Gastrocnemius medialis (tissue), 4 donors: ENCODE results near the gene SHKBP1. TPM values are rescaled to one million over a fixed set of nuclear protein-coding genes. Genes with fewer than 3 reads are reported as not detected.

Experiments used
- ATAC-seq, 2 donors: fragments of 150-250 bp; one replicate each; pipeline ENCODE4 v1.9.1; 2016
- DNase-seq, 2 donors: peaks; one replicate each; pipeline ENCODE4 v3.0.0-alpha.2; 2019
- H3K27ac ChIP-seq, 4 donors: fragments of 200-600 bp; sonication (generic); 1 replicate in 1 of 4; 2 replicates in 3 of 4; pipeline ENCODE4 v1.5.1; 2016 to 2018; ENCODE audit warnings: mild to moderate bottlenecking in 2 of 4, moderate library complexity in 1 of 4
- H3K27me3 ChIP-seq, 3 donors: fragments of 200-600 bp; sonication (generic) in 2 of 3; 1 replicate in 1 of 3; 2 replicates in 2 of 3; pipeline versions ENCODE4 v1.5.1 to v1.6.0; 2016 to 2019; ENCODE audit warnings: mild to moderate bottlenecking in 1 of 3, moderate library complexity in 1 of 3
- H3K36me3 ChIP-seq, 2 donors: fragments of 200-600 bp; sonication (generic) in 1 of 2; one replicate each; pipeline ENCODE4 v1.5.1; 2017 to 2018
- H3K4me1 ChIP-seq, 2 donors: fragments of 200-600 bp; sonication (generic) in 1 of 2; one replicate each; pipeline ENCODE4 v1.5.1; 2016 to 2017; ENCODE audit warnings: mild to moderate bottlenecking in 2 of 2
- H3K4me3 ChIP-seq, 4 donors: fragments of 200-600 bp; sonication (generic) in 3 of 4; 1 replicate in 1 of 4; 2 replicates in 3 of 4; pipeline ENCODE4 v1.5.1; 2016 to 2019; ENCODE audit warnings: mild to moderate bottlenecking in 2 of 4
- H3K9me3 ChIP-seq, 3 donors: fragments of 200-600 bp; sonication (generic) in 2 of 3; 1 replicate in 1 of 3; 2 replicates in 2 of 3; pipeline ENCODE4 v1.5.1; 2016 to 2019
- CTCF ChIP-seq, 5 experiments: fragments of 450-650 bp in 3 of 5; fragments of 200-600 bp in 2 of 5; sonication (generic) in 2 of 5; IDR thresholded peaks in 4 of 5; conservative IDR thresholded peaks in 1 of 5; 1 replicate in 4 of 5; 2 replicates in 1 of 5; pipeline ENCODE4 v1.5.1; 2016 to 2019; ENCODE audit warnings: antibody characterized with exemption in 5 of 5, mild to moderate bottlenecking in 3 of 5, moderate library complexity in 3 of 5
- POLR2A ChIP-seq, 2 donors: fragments of 450-650 bp; IDR thresholded peaks; one replicate each; pipeline ENCODE4 v1.6.1; 2017; ENCODE audit warnings: antibody characterized with exemption in 2 of 2, mild to moderate bottlenecking in 2 of 2, moderate library complexity in 2 of 2
- in situ Hi-C, 4 donors: fragments of 200-750 bp; cut with MboI; loops; one replicate each; pipeline versions ENCODE4 v1.15.0 to v1.8.0; 2017; ENCODE audit warnings: low sequenced_read_pairs in 4 of 4
- intact Hi-C: fragments of 100-400 bp; cut with DNase I; formaldehyde crosslinking; loops from one replicate; pipeline ENCODE4 v1.15.1; 2023; ENCODE audit warnings: low total_unique reads
- total RNA-seq, 4 donors: library from RNA; depleted of rRNA; stranded (reverse); fragments of >200 nt; gene quantifications; one replicate each; pipeline versions ENCODE4 v1.1.0 to v1.2.3, GENCODE V29; 2016

Gene SHKBP1
- total RNA-seq, 4 donors from 2014 or later = 11.1 to 24.5 (median 23.6) TPM

- in situ Hi-C loops (loop anchor here in 2 of 4 donors (10.0 kb wide), 1 partner anchor 65 kb away; no protein-coding TSS in a partner anchor), intact Hi-C loops (loop anchor here (2.0 to 5.0 kb wide), 2 partner anchors 295 to 313 kb away; partner anchors contain the start of gene AKT2)
- Histone ChIP-seq H3K9me3 (no peaks in the 10 kb centered on the region), H3K27me3 (peaks cover 40 to 54% (median 42%) of the 10 kb centered on the region in 3 donors), H3K4me1 (peaks cover 37 to 42% of the 10 kb centered on the region in 2 donors), H3K27ac (peak overlapping the region; percentile 63 to 76 (median 75)), H3K36me3 (no peaks in the 10 kb centered on the region), H3K4me3 (peak overlapping the region; percentile 15 to 25 (median 20))
- DNase-seq (no peak), ATAC-seq (no peak)
- no peak for TF ChIP-seq CTCF (IDR thresholded peaks at IDR 0.05 in 4 of 5, conservative IDR thresholded peaks at IDR 0.05 in 1 of 5)
- TF ChIP-seq POLR2A (IDR thresholded peaks at IDR 0.05) = no peak
Measured at GRCh38 chr19:40599902-40600569, 23.4 kb downstream of the SHKBP1 start.

GRCh38 chr19:40600570-40601133 lies 24.0 kb downstream of the SHKBP1 start:
- Histone ChIP-seq H3K9me3 (no peaks in the 10 kb centered on the region), H3K27ac (peak overlapping the region; percentile 63 to 76 (median 75)), H3K36me3 (no peaks in the 10 kb centered on the region), H3K27me3 (peaks cover 40 to 54% (median 42%) of the 10 kb centered on the region in 3 donors), H3K4me1 (peaks cover 38 to 44% of the 10 kb centered on the region in 2 donors), H3K4me3 (peak overlapping the region; percentile 22 to 54 (median 44))
- no peak for ATAC-seq
- in situ Hi-C loops (no loop called here), intact Hi-C loops (loop anchor here (5.0 kb wide), 1 partner anchor 313 kb away; the partner anchor contains the start of gene AKT2)
- TF ChIP-seq POLR2A (IDR thresholded peaks at IDR 0.05) (no peak), CTCF (IDR thresholded peaks at IDR 0.05 in 4 of 5, conservative IDR thresholded peaks at IDR 0.05 in 1 of 5) (no peak)
- DNase-seq = no peak

- TF ChIP-seq POLR2A (IDR thresholded peaks at IDR 0.05) (no peak), CTCF (IDR thresholded peaks at IDR 0.05 in 4 of 5, conservative IDR thresholded peaks at IDR 0.05 in 1 of 5) (peak in 1 of 5 experiments; percentile 24)
- no peak for DNase-seq
Measured at GRCh38 chr19:40601134-40601974, 24.7 kb downstream of the SHKBP1 start, which contains the start of gene LTBP4. Gene LTBP4, plus strand, starts transcription at chr19:40601369. Its CDS starts 19 bp downstream, at chr19:40601388.

GRCh38 chr19:40603071-40603388 lies 26.4 kb downstream of the SHKBP1 start:
- Histone ChIP-seq H3K9me3 (no peaks in the 10 kb centered on the region), H3K4me1 (peaks cover 36 to 38% of the 10 kb centered on the region in 2 donors), H3K36me3 (no peaks in the 10 kb centered on the region), H3K27me3 (peaks cover 22 to 35% (median 25%) of the 10 kb centered on the region in 3 donors), H3K4me3 (peak overlapping the region in 3 of 4 donors; percentile 51 to 80 (median 58)), H3K27ac (peak overlapping the region; percentile 73 to 84 (median 78))
- ATAC-seq = no peak
- no peak for DNase-seq
- intact Hi-C loops = loop anchor here (2.0 to 5.0 kb wide), 2 partner anchors 32 to 316 kb away; partner anchors contain the start of gene AKT2
- TF ChIP-seq CTCF (IDR thresholded peaks at IDR 0.05 in 4 of 5, conservative IDR thresholded peaks at IDR 0.05 in 1 of 5) (no peak), POLR2A (IDR thresholded peaks at IDR 0.05) (no peak)
- in situ Hi-C loops = no loop called here

More at GRCh38 chr19:40601134-40601974, 24.7 kb downstream of the SHKBP1 start, which contains the start of gene LTBP4:
- Histone ChIP-seq H3K27ac (peak within 1 kb of the TSS; percentile 73 to 84 (median 78)), H3K4me1 (peaks cover 38 to 44% of the 10 kb centered on the region in 2 donors), H3K27me3 (peaks cover 36 to 52% (median 39%) of the 10 kb centered on the region in 3 donors), H3K9me3 (no peaks in the 10 kb centered on the region), H3K36me3 (no peaks in the 10 kb centered on the region), H3K4me3 (peak within 1 kb of the TSS; percentile 49 to 60 (median 57))
- in situ Hi-C loops = no loop called here
- no peak for ATAC-seq
- intact Hi-C loops = loop anchor here (5.0 kb wide), 1 partner anchor 314 kb away; the partner anchor contains the start of gene AKT2
